ENCODE results near the gene OR6J1.
"Not testable (repeated sequence)": the region's sequence is repeated elsewhere in the genome, so short reads cannot be mapped to it uniquely, and the experiment has no call there.

The OR6J1 gene

GRCh38 chr14:22644305-22644635 lies at the start of gene OR6J1:
OR6J1 (minus strand) TSS chr14:22644352; CDS start chr14:22634811, 9,541 bp downstream.
- no peak for DNase-seq (ENCODE audit: low read depth)

DNA sequence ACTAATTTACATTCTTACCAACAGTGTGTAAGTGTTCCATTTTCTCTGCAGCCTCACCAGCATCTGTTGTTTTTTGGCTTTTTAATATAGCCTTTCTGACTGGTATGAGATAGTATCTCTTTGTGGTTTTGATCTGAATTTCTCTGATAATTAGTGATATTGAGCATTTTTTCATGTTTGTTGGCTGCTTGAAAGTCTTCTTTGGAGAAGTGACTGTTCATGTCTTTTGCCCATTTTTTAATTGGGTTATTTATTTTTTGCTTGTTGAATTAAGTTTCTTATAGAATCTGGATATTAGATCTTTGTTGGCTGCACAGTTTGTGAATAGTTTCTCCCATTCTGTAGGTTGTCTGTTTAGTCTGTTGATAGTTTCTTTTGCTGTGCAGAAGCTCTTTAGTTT lies 48.0 kb upstream of the OR6J1 start:
- no peak for DNase-seq (ENCODE audit: low read depth)

DNA sequence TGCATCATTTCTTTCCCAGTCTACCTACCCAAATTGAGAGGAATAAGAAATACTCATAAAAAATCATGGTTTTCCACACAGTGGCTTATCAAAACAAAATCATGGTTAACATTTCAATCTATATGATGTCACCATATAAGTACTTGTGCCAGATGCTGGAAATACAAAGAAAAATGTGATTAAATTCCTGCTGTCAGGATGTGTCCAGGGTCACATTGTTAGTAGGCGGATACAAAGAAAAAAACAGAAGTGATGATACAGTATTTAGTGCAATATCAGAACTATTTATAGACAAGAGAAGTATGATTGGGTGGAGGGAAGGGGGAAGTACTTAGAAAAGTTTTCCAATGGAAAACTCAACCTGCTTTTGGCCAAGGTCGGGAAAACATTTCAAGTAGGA lies 47.0 kb upstream of the OR6J1 start:
- DNase-seq (ENCODE audit: low read depth), result no peak

GRCh38 chr14:22689199-22689598 lies 45.0 kb upstream of the OR6J1 start:
- DNase-seq (ENCODE audit: low read depth), result peak; percentile 56

DNA sequence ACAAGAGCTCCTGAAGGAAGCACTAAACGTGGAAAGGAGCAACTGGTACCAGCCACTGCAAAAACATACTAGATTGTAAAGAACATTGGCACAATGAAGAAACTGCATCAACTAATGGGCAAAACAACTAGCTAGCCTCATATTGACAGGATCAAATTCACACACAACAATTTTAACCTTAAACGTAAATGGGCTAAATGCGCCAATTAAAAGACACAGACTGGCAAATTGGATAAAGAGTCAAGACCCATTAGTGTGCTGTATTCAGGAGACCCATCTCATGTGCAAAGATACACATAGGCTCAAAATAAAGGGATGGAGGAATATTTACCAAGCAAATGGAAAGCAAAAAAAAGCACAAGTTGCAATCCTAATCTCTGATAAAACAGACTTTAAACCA lies 43.8 kb upstream of the OR6J1 start:
- DNase-seq (ENCODE audit: low read depth), result not testable (repeated sequence)

DNA sequence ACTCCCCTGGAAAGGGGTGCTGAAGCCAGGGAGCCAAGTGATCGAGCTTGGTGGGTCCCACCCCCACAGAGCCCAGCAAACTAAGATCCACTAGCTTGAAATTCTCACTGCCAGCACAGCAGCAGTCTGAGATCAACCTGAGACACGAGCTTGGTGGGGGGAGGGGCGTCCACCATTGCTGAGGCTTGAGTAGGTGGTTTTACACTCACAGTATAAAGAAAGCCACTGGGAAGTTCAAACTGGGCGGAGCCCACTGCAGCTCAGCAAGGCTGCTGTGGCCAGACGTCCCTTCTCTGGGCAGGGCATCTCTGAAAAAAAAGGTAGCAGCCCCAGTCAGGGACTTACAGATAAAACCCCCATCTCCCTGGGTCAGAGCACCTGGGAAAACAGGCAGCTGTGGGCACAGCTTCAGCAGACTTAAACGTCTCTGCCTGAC lies 42.0 kb upstream of the OR6J1 start:
- not testable (repeated sequence) for DNase-seq (ENCODE audit: low read depth)

DNA sequence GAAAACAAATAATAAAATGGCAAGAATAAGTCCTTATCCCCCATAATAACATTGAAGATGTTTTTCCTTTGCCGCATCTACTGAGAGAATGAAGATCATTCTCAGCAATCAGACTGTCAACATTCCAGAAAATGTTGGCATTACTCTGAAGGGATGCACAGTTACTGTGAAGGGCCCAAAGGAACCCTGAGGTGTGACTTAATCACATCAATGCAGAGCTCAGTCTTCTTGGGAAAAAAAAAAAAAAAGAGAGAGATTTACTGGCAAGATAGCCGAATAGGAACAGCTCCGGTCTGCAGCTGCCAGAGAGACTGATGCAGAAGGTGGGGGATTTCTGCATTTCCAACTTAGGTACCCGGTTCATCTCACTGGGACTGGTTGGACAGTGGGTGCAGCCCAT lies 41.3 kb upstream of the OR6J1 start:
- DNase-seq (ENCODE audit: low read depth), result no peak

- not testable (repeated sequence) for DNase-seq (ENCODE audit: low read depth)
These were observed 39.3 kb upstream of the OR6J1 start for GRCh38 chr14:22683428-22683827.

DNA sequence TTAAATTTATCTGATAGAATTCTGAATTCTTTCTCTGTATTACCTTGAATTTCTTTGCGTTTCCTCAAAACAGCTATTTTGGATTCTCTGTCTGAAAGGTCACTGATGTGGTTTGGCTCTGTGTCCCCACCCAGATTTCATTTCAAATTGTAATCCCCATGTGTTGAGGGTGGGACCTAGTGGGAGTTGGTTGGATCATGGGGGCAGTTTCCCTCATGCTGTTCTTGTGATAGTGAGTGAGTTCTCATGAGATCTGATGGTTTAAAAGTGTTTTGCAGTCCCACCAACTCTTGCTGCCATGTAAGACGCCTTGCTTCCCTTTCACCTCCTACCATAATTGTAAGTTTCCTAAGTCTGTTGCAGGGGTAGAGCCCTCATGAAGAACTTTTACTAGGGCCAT lies 34.1 kb upstream of the OR6J1 start:
- no peak for DNase-seq (ENCODE audit: low read depth)

DNA sequence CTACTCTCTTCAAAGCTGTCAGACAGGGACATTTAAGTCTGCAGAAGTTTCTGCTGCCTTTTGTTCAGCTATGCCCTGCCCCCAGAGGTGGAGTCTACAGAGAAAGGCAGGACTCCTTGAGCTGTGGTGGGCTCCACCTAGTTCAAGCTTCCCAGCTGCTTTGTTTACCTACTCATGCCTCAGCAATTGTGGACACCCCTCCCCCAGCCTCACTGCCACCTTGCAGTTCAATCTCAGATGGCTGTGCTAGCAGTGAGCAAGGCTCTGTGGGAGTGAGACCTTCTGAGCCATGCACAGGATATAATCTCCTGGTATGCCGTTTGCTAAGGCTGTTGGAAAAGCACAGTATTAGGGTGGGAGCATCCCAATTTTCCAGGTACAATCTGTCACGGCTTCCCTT lies 33.4 kb upstream of the OR6J1 start:
- not testable (repeated sequence) for DNase-seq (ENCODE audit: low read depth)

DNA sequence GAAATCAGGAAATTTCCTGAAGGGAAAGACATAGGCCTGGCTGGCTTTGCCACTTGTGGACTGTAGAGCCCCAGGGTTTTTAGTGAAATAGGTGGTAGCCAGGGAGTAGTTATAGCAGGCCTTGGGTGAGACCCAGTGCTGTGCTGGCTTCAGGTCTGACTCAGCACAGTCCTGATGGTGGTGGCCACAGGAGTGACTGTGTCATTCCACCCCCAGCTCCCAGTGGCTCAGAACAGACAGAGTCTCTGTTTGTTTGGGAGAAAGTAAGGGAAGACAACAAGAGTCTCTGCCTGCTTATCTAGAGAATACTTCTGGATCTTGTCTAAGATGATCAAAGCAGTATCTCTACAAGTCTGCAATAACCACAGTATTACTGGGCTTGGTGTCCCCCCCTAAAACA lies 27.5 kb upstream of the OR6J1 start:
- DNase-seq (ENCODE audit: low read depth), result no peak

GRCh38 chr14:22668863-22669262 lies 24.7 kb upstream of the OR6J1 start:
- no peak for DNase-seq (ENCODE audit: low read depth)

- DNase-seq (ENCODE audit: low read depth), result no peak
These were observed 24.3 kb upstream of the OR6J1 start for GRCh38 chr14:22668417-22668816.

DNA sequence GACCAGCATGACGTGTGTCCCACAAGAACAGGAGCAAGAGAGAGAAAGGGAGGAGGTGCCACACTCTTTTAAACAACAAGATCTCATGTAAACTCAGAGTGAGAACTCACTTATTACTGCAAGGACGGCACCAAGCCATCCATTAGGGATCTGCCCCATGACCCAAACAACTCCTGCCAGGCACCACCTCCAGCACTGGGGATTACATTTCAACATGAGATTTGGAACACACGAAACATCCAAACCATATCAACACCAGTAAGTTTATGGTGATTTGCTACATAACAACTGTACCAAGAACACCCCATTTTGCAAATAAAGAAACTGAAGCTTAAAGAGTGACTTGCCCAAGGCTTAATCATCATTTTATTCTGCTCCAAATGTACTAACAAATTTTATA lies 23.7 kb upstream of the OR6J1 start:
- no peak for DNase-seq (ENCODE audit: low read depth)

DNA sequence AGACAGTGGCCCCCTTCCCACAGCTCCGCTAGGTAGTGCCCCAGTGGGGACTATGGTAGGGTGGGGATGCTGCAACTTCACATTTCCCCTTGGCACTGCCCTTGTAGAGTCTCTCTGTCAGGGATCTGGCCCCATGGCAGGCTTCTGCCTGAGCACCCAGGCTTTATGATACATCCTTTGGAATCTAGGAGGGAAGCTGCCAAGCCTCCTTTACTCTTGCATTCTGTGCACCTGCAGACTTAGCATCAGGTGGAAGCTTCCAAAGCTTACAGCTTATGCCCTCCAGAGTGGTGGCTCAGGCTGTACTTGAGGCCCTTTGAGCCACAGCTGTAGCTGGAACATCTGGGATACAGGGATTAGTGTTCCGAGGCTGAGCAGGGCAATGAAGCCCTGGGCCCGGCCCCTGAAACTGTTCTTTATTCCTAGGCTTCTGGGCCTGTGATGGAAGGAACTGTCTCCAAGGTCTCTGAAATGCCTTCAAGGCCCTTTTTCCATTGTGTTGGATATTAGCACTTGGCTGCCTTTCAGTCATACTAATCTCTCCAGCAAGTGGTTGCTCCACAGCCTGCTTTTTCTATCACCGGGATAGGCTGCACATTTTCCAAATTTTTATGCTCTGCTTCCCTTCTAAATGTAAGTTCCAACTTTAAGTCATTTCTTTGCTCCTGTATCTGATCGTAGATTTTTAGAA lies 22.2 kb upstream of the OR6J1 start:
- no peak for DNase-seq (ENCODE audit: low read depth)

DNA sequence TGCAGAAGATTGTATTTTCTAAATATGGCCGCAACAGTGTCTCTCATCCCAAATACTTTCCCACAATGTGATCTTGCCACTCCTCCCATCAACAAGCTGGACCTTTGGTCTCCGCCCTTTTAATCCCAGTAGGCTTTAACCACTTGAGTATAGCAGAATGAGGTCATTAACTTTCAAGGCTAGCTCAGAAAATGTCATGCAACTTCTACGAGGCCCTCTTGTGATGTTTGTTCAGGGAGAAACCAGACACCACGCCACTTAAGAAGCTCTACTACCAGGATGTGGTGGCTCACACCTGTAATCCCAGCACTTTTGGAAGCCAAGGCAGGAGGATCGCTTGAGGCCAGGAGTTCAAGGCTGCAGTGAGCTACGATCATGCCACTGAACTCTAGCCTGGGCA lies 20.1 kb upstream of the OR6J1 start:
- no peak for DNase-seq (ENCODE audit: low read depth)

GRCh38 chr14:22660654-22661053 lies 16.5 kb upstream of the OR6J1 start:
- no peak for DNase-seq (ENCODE audit: low read depth)

GRCh38 chr14:22658946-22659345 lies 14.8 kb upstream of the OR6J1 start:
- no peak for DNase-seq (ENCODE audit: low read depth)

DNA sequence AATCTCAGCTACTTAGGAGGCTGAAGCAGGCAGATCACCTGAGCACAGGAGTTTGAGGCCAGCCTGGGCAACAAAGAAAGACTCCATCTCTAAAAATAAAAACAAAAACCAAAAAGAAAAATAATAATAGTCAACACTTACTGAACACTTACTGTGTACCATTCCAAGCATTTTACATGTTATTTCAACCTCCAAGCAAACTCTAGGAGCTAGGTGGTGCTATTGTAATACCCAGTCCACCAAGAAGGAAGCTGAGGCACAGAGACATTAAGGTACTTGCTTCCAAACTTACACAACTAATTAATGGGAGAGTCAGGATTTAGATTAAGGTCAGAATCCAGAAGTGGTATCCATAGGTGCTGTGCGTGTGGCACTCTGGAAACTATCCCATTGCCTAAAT lies 13.7 kb upstream of the OR6J1 start:
- no peak for DNase-seq (ENCODE audit: low read depth)

DNA sequence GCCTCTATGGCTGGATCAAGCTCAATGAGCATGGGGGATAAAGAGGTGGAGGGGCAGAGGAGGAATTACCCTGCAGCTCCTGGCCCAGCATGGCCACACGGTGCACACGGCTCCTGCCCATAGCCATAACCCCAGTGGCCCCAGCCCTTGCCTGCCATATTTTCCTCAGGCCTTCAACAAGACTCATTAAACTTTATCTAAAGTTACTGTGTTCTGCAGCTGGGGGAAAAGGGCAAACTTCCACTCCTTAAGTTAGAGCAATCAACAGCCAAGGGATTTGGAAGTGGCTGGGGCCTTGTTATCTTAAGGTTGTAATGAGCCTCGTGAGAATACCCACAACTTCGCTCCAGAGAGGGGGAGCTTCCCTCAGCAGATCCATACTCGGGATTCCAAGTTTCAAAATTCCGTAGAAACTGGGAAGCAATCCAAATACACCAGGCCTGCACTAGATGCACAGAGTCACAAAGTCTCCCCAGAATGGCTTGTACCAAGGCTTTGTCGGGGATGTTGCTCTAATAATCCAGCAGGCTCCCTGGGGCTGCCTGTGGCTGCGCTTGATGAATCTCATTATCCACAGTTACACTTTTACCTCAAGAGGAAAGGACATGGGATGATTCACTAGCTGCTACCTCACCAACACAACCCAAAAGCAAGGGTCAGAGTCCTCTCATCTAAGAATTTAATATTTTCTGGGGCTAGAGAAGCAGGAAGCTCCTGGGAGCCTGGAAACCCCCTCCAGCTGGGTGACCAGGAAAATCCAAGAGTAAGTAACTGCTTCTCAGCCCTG lies 13.0 kb upstream of the OR6J1 start:
- DNase-seq (ENCODE audit: low read depth), result no peak

DNA sequence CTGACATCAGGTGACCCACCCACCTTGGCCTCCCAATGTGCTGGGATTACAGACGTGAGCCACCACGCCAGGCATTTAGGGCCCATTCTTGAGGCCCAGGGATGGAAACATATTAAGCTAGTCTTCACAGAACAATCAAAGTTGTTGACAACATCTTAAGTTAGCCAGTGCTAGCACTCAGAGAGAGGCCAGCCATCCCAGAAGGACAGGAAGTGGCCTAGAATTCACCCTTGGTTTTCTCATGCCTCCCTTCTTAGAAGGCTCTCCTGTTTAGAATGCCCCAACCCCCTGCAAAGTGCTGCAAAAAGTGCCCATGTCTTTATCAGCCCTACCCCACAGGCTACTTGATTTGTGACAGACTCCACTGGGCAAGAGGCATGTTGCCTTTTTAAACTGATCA lies 12.1 kb upstream of the OR6J1 start:
- DNase-seq (ENCODE audit: low read depth), result no peak

DNA sequence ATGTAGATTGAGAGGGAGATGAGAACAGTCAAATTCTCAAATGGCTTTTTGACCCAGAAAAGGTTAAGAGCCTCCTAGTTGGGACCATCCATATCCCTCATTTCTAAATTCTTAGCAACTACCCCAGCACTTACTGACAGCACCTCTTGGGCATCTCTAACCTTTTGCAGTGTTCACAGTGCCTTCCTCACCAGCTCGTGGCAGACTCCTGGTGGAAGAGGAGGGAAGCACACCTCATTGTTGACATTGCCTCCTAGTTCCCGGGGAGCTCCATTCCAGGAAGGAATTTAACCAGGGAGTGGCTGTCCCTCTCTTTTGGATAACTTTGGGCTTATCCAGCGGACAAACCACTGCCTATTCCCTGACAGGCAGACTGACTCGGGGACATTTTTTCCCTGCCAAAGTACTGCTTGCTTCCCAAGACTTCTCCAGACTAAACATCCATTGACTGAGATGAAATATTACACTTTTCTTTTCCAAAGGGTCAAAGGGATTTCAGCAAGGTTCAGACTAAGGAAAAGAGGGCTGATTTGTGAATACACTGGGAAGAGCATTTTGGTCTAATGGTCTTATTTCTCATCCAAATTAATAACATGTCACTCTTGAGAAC lies 9.0 kb upstream of the OR6J1 start:
- DNase-seq (ENCODE audit: low read depth), result no peak

DNA sequence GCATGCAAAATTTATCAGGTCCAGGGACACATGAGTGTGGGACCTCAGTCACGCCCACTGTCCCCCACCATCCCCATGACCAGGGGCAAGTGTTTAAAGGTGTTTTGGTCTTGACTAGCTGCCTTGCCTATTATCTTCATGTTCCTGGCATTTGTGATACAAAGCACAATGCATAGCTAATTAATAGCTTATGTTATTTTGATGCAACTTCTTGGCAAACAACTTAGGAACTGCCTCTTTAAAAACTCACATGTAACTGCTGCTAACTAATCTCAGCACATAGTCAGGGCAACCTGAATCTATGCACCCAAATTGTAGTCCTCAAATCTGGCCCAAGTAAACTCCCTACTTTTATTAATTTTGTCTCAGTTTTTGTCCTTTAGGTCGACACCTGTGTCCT lies 7.4 kb upstream of the OR6J1 start:
- DNase-seq (ENCODE audit: low read depth), result no peak

Measured in GM04504 (cell line).